Neural cell (in vitro differentiated cells): ENCODE data around the gene MSANTD3. TPM values are rescaled to one million over a fixed set of nuclear protein-coding genes. Genes with fewer than 3 reads are reported as not detected.

ENCODE experiments used
- H2AFZ ChIP-seq: fragments of 200-600, 300-800 bp; sonication (generic), shearing (Covaris generic); 2 replicates; pipeline ENCODE4 v1.6.0; 2014; ENCODE audit warnings: low read depth, mild to moderate bottlenecking, antibody characterized with exemption, low read length, moderate library complexity
- H3F3A ChIP-seq: fragments of 200-600 bp; shearing (Covaris generic); 2 replicates; pipeline ENCODE4 v1.6.1; 2016; ENCODE audit warnings: mild to moderate bottlenecking, moderate library complexity, mixed read lengths, antibody characterized with exemption, low read length; ENCODE audit not compliant: insufficient read depth, poor library complexity, severe bottlenecking
- H3K27ac ChIP-seq: fragments of 200-600, 300-800 bp; sonication (generic), shearing (Covaris generic); 2 replicates; pipeline ENCODE4 v1.5.1; 2014; ENCODE audit warnings: mild to moderate bottlenecking, low read length, moderate library complexity
- H3K27me3 ChIP-seq: fragments of 300-800, 200-600 bp; sonication (generic), shearing (Covaris generic); 2 replicates; pipeline ENCODE4 v1.6.0; 2014; ENCODE audit warnings: mild to moderate bottlenecking, low read depth, low read length, moderate library complexity; ENCODE audit not compliant: insufficient read depth
- H3K36me3 ChIP-seq: fragments of 300-800, 200-600 bp; sonication (generic), shearing (Covaris generic); 2 replicates; pipeline ENCODE4 v1.5.1; 2014; ENCODE audit warnings: mild to moderate bottlenecking, antibody characterized with exemption, low read length, moderate library complexity; ENCODE audit not compliant: insufficient read depth
- H3K4me2 ChIP-seq: fragments of 300-800, 200-600 bp; sonication (generic), shearing (Covaris generic); 2 replicates; pipeline ENCODE4 v1.6.0; 2014; ENCODE audit warnings: mild to moderate bottlenecking, low read length
- H3K4me3 ChIP-seq: fragments of 300-800, 200-600 bp; sonication (generic), shearing (Covaris generic); 2 replicates; pipeline ENCODE4 v1.5.1; 2014; ENCODE audit warnings: mild to moderate bottlenecking, low read length, moderate library complexity
- H3K79me2 ChIP-seq: fragments of 200-600 bp; shearing (Covaris generic); replicated peaks from 2 replicates; pipeline ENCODE4 v1.6.0; 2014; ENCODE audit warnings: mild to moderate bottlenecking, low read length, moderate library complexity; ENCODE audit not compliant: insufficient read depth
- H3K9ac ChIP-seq: fragments of 300-800, 200-600 bp; sonication (generic), shearing (Covaris generic); 2 replicates; pipeline ENCODE4 v1.6.1; 2016; ENCODE audit warnings: mild to moderate bottlenecking, low read length, mixed read lengths
- H3K9me2 ChIP-seq: fragments of 200-600 bp; shearing (Covaris generic); 2 replicates; pipeline ENCODE4 v1.6.1; 2016; ENCODE audit warnings: mild to moderate bottlenecking, low read length, mixed read lengths; ENCODE audit not compliant: insufficient read depth
- H3K9me3 ChIP-seq: fragments of 200-600, 300-800 bp; sonication (generic), shearing (Covaris generic); 2 replicates; pipeline ENCODE4 v1.6.1; 2016; ENCODE audit warnings: mild to moderate bottlenecking, mixed run types, low read length, moderate library complexity, mixed read lengths
- H4K20me1 ChIP-seq: fragments of 200-600 bp; shearing (Covaris generic); 2 replicates; pipeline ENCODE4 v1.6.1; 2016; ENCODE audit warnings: mild to moderate bottlenecking, mixed run types; ENCODE audit not compliant: insufficient read depth
- EP300 ChIP-seq: fragments of 450-650 bp; conservative IDR thresholded peaks from 2 replicates; pipeline ENCODE4 v1.6.1; 2014; ENCODE audit warnings: antibody characterized with exemption, mild to moderate bottlenecking, moderate library complexity; ENCODE audit not compliant: poor library complexity, severe bottlenecking
- EZH2 ChIP-seq: fragments of 200-600, 300-800 bp; shearing (Covaris generic), sonication (generic); IDR thresholded peaks from 2 replicates; pipeline ENCODE4 v1.6.1; 2014; ENCODE audit warnings: antibody characterized with exemption, low read length, borderline replicate concordance, mild to moderate bottlenecking; ENCODE audit not compliant: insufficient read depth, poor library complexity, severe bottlenecking
- MXI1 ChIP-seq: fragments of 450-650 bp; conservative IDR thresholded peaks from 2 replicates; pipeline ENCODE4 v1.6.1; 2014; ENCODE audit warnings: antibody characterized with exemption, mild to moderate bottlenecking; ENCODE audit not compliant: poor library complexity, severe bottlenecking
- POLR2AphosphoS5 ChIP-seq: IDR thresholded peaks from 2 replicates; pipeline ENCODE4 v1.6.1; 2012
- RAD21 ChIP-seq: fragments of 450-650 bp; conservative IDR thresholded peaks from 2 replicates; pipeline ENCODE4 v1.6.1; 2014; ENCODE audit warnings: antibody characterized with exemption, mild to moderate bottlenecking, moderate library complexity
- SMC3 ChIP-seq: fragments of 450-650 bp; conservative IDR thresholded peaks from 2 replicates; pipeline ENCODE4 v1.6.1; 2014; ENCODE audit warnings: antibody characterized with exemption, mild to moderate bottlenecking, moderate library complexity; ENCODE audit not compliant: poor library complexity
- TAF1 ChIP-seq: IDR thresholded peaks from 2 replicates; pipeline ENCODE4 v1.6.1; 2012; ENCODE audit warnings: low read depth
- polyA plus RNA-seq: library from polyadenylated mRNA; depleted of rRNA; stranded (reverse); fragments of >200 nt; gene quantifications from 2 replicates; pipeline ENCODE4 v1.2.3, GENCODE V29; 2014
- TF ChIP-seq, protein P1 (sequence below): fragments of 450-650 bp; IDR thresholded peaks from 2 replicates; pipeline ENCODE4 v1.5.1; 2014; ENCODE audit warnings: antibody characterized with exemption, mild to moderate bottlenecking, moderate library complexity; ENCODE audit not compliant: poor library complexity, severe bottlenecking
- TF ChIP-seq, protein P2 (sequence below): IDR thresholded peaks from 2 replicates; pipeline ENCODE4 v1.6.1; 2012; ENCODE audit warnings: borderline replicate concordance

The MSANTD3 gene
- polyA plus RNA-seq, 1 donor from 2014 or later: 82.6 TPM

DNA sequence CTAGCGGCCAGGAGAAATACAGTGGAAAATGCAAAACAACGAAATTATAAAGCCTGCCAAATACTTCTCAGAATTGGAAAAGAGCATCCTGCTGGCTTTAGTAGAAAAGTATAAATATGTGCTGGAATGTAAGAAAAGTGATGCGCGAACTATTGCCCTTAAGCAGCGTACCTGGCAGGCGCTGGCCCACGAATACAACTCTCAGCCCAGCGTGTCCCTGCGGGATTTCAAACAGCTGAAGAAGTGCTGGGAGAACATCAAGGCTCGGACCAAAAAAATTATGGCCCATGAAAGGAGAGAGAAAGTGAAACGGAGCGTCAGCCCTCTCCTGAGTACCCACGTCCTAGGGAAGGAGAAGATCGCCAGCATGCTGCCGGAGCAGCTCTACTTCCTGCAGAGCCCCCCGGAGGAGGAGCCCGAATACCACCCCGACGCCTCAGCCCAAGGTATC lies 15.0 kb downstream of the MSANTD3 start:
- H3K9me3 ChIP-seq: no peaks in the 10 kb centered on the region
- H3K36me3 ChIP-seq: peaks cover 7% of the 10 kb centered on the region
- TF ChIP-seq TAF1 (no peak), EP300 (no peak), MXI1 (no peak), POLR2AphosphoS5 (no peak), SMC3 (no peak), EZH2 (no peak), RAD21 (no peak)
- TF ChIP-seq, protein P1, sequence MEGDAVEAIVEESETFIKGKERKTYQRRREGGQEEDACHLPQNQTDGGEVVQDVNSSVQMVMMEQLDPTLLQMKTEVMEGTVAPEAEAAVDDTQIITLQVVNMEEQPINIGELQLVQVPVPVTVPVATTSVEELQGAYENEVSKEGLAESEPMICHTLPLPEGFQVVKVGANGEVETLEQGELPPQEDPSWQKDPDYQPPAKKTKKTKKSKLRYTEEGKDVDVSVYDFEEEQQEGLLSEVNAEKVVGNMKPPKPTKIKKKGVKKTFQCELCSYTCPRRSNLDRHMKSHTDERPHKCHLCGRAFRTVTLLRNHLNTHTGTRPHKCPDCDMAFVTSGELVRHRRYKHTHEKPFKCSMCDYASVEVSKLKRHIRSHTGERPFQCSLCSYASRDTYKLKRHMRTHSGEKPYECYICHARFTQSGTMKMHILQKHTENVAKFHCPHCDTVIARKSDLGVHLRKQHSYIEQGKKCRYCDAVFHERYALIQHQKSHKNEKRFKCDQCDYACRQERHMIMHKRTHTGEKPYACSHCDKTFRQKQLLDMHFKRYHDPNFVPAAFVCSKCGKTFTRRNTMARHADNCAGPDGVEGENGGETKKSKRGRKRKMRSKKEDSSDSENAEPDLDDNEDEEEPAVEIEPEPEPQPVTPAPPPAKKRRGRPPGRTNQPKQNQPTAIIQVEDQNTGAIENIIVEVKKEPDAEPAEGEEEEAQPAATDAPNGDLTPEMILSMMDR: no peak
- H3F3A ChIP-seq: peaks cover 2% of the 10 kb centered on the region
- H3K4me3 ChIP-seq: no peak overlapping the region
- no peaks in the 10 kb centered on the region for H4K20me1 ChIP-seq
- H3K9ac ChIP-seq: no peak overlapping the region
- no peak overlapping the region for H3K4me2 ChIP-seq
- no peak overlapping the region for H3K27ac ChIP-seq
- no peaks in the 10 kb centered on the region for H3K27me3 ChIP-seq
- H3K9me2 ChIP-seq: no peaks in the 10 kb centered on the region
- peaks cover 33% of the 10 kb centered on the region for H3K79me2 ChIP-seq
- no peak overlapping the region for H2AFZ ChIP-seq

DNA sequence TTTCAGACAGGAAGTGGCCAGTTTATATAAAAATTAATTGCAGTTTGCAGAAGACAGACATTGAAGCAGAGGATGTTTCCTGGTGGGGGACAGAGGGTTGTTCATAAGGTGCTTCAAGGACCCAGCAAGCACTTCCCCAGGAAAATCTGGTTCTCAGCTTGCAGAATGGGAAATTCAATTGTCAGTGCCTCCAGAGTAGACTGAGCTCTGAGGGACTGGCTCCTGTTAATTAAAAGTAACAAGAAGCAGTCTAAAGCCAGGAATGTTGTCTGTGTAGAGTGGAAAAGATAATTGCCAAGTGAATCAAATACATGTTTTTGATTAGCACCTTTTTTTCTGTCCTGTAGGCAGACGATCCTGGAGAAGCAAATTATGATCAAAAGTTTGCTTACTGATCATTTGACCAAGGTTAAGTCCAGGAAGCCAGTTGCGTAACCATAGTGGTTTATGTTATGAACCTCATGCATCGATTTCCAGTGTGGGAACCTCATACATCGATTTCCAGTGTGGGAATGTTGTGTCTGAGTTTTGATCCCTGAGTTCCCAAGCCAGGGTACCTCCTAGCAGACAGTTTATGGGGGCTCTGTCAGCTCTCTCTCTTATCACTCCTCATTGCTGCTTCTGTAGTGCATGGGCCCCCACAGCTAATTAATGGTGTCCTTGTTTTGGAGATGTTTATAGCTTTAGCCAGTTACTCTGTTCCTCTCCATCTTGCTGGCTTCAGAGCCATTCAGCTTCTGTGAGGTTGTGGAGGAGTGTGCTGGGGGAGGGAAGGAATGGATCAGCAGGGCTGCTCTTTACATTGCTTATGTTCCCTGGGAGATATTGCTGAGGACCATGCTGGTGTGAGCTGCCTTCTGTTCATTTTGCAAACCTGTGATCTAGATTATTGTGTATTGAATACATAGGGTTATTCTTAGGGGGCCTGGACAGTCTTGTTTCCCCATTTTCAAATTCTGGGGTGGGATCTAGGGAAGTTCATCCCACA lies 17.1 kb downstream of the MSANTD3 start:
- no peaks in the 10 kb centered on the region for H3K27me3 ChIP-seq
- H3K9me2 ChIP-seq: no peaks in the 10 kb centered on the region
- H3F3A ChIP-seq: no peaks in the 10 kb centered on the region
- H3K4me2 ChIP-seq: no peak overlapping the region
- H2AFZ ChIP-seq: no peak overlapping the region
- peaks cover 22% of the 10 kb centered on the region for H3K79me2 ChIP-seq
- H3K27ac ChIP-seq: no peak overlapping the region
- no peak overlapping the region for H3K9ac ChIP-seq
- H3K9me3 ChIP-seq: no peaks in the 10 kb centered on the region
- TF ChIP-seq EP300: no peak
- TF ChIP-seq, protein P2, sequence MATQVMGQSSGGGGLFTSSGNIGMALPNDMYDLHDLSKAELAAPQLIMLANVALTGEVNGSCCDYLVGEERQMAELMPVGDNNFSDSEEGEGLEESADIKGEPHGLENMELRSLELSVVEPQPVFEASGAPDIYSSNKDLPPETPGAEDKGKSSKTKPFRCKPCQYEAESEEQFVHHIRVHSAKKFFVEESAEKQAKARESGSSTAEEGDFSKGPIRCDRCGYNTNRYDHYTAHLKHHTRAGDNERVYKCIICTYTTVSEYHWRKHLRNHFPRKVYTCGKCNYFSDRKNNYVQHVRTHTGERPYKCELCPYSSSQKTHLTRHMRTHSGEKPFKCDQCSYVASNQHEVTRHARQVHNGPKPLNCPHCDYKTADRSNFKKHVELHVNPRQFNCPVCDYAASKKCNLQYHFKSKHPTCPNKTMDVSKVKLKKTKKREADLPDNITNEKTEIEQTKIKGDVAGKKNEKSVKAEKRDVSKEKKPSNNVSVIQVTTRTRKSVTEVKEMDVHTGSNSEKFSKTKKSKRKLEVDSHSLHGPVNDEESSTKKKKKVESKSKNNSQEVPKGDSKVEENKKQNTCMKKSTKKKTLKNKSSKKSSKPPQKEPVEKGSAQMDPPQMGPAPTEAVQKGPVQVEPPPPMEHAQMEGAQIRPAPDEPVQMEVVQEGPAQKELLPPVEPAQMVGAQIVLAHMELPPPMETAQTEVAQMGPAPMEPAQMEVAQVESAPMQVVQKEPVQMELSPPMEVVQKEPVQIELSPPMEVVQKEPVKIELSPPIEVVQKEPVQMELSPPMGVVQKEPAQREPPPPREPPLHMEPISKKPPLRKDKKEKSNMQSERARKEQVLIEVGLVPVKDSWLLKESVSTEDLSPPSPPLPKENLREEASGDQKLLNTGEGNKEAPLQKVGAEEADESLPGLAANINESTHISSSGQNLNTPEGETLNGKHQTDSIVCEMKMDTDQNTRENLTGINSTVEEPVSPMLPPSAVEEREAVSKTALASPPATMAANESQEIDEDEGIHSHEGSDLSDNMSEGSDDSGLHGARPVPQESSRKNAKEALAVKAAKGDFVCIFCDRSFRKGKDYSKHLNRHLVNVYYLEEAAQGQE: no peak
- no peak for TF ChIP-seq MXI1
- no peak for TF ChIP-seq TAF1
- TF ChIP-seq RAD21: no peak
- no peak for TF ChIP-seq POLR2AphosphoS5
- no peak for TF ChIP-seq EZH2
- TF ChIP-seq, protein P1: no peak
- TF ChIP-seq SMC3: no peak
- H3K4me3 ChIP-seq: no peak overlapping the region
- H3K36me3 ChIP-seq: peaks cover 7% of the 10 kb centered on the region
- no peaks in the 10 kb centered on the region for H4K20me1 ChIP-seq
